Measurements from ENCODE around the gene RBM44.
A peak's percentile ranks its signal among the peaks of the same experiment; 100 is the strongest.

RBM44 gene

GRCh38 chr2:237868631-237869342 lies 70.2 kb downstream of the RBM44 start:
- no peak overlapping the region for H3K4me3 ChIP-seq (ENCODE audit: low read depth, low read length)
- no peak for TF ChIP-seq CTCF (IDR thresholded peaks at IDR 0.05; ENCODE audit: low read depth, low read length)
- TF ChIP-seq POLR2A (IDR thresholded peaks at IDR 0.05; ENCODE audit: extremely low read depth, insufficient read length): no peak
- TF ChIP-seq MYC (IDR thresholded peaks at IDR 0.05; ENCODE audit: low read depth, low read length): no peak
- no peak for TF ChIP-seq MAX (IDR thresholded peaks at IDR 0.05; ENCODE audit: low read depth, low read length)
- peak; percentile 53 for DNase-seq (ENCODE audit: low read depth)

- DNase-seq (ENCODE audit: low read depth): no peak
- no peak overlapping the region for H3K4me3 ChIP-seq (ENCODE audit: low read depth, low read length)
- TF ChIP-seq MYC (IDR thresholded peaks at IDR 0.05; ENCODE audit: low read depth, low read length) (no peak), MAX (IDR thresholded peaks at IDR 0.05; ENCODE audit: low read depth, low read length) (no peak), CTCF (IDR thresholded peaks at IDR 0.05; ENCODE audit: low read depth, low read length) (no peak), POLR2A (IDR thresholded peaks at IDR 0.05; ENCODE audit: extremely low read depth, insufficient read length) (no peak)
Observed at GRCh38 chr2:237869343-237870102, 70.9 kb downstream of the RBM44 start.

GRCh38 chr2:237870126-237870525 lies 71.5 kb downstream of the RBM44 start:
- TF ChIP-seq CTCF (IDR thresholded peaks at IDR 0.05; ENCODE audit: low read depth, low read length) (no peak), POLR2A (IDR thresholded peaks at IDR 0.05; ENCODE audit: extremely low read depth, insufficient read length) (no peak), MYC (IDR thresholded peaks at IDR 0.05; ENCODE audit: low read depth, low read length) (no peak), MAX (IDR thresholded peaks at IDR 0.05; ENCODE audit: low read depth, low read length) (no peak)
- no peak overlapping the region for H3K4me3 ChIP-seq (ENCODE audit: low read depth, low read length)
- DNase-seq (ENCODE audit: low read depth): no peak

- no peak for DNase-seq (ENCODE audit: low read depth)
- TF ChIP-seq MAX (IDR thresholded peaks at IDR 0.05; ENCODE audit: low read depth, low read length) (no peak), MYC (IDR thresholded peaks at IDR 0.05; ENCODE audit: low read depth, low read length) (no peak), CTCF (IDR thresholded peaks at IDR 0.05; ENCODE audit: low read depth, low read length) (no peak), POLR2A (IDR thresholded peaks at IDR 0.05; ENCODE audit: extremely low read depth, insufficient read length) (no peak)
- no peak overlapping the region for H3K4me3 ChIP-seq (ENCODE audit: low read depth, low read length)
Observed at GRCh38 chr2:237870754-237871651, 72.4 kb downstream of the RBM44 start.

GRCh38 chr2:237872178-237872887 lies 73.8 kb downstream of the RBM44 start:
- H3K4me3 ChIP-seq (ENCODE audit: low read depth, low read length): no peak overlapping the region
- no peak for DNase-seq (ENCODE audit: low read depth)
- no peak for TF ChIP-seq POLR2A (IDR thresholded peaks at IDR 0.05; ENCODE audit: extremely low read depth, insufficient read length)
- TF ChIP-seq MAX (IDR thresholded peaks at IDR 0.05; ENCODE audit: low read depth, low read length): no peak

Data from NB4 (cell line).